ENCODE results near the gene SLC27A2.

SLC27A2 gene

DNA sequence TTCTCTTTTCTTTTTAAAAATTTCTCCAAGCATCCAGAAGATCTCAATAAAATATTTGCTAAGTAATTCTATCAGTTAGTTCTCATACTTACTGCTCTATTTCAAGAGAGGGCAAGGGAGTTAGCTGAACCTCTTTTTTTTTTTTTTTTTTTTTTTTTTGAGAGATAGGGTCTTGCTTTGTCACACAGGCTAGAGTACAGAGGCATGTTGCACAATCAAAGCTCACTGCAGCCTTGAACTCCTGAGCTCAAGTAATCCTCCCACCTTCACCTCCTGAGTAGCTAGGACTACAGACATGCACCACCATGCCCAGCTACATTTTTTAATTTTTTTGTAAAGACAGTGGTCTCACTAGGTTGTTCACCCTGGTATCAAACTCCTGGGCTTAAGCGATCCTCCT, 62.2 kb downstream of the SLC27A2 start:
- TF ChIP-seq SPI1 (IDR thresholded peaks at IDR 0.05; ENCODE audit: low read depth, low read length) (no peak), POLR2AphosphoS5 (IDR thresholded peaks at IDR 0.05; ENCODE audit: low read depth, low read length) (no peak), POLR2A (IDR thresholded peaks at IDR 0.05; ENCODE audit: low read depth, low read length) (no peak), TAF1 (IDR thresholded peaks at IDR 0.05; ENCODE audit: low read depth, low read length) (no peak), POU2F2 (IDR thresholded peaks at IDR 0.05; ENCODE audit: low read depth, low read length) (no peak), PAX5 (IDR thresholded peaks at IDR 0.05; ENCODE audit: insufficient read depth, low read length, severe bottlenecking) (no peak)
- FAIRE-seq (no peak), DNase-seq (ENCODE audit: insufficient read length, low spot score) (no peak)

- TF ChIP-seq POU2F2 (IDR thresholded peaks at IDR 0.05; ENCODE audit: low read depth, low read length) (no peak), TAF1 (IDR thresholded peaks at IDR 0.05; ENCODE audit: low read depth, low read length) (no peak), SPI1 (IDR thresholded peaks at IDR 0.05; ENCODE audit: low read depth, low read length) (no peak), PAX5 (IDR thresholded peaks at IDR 0.05; ENCODE audit: insufficient read depth, low read length, severe bottlenecking) (no peak), POLR2A (IDR thresholded peaks at IDR 0.05; ENCODE audit: low read depth, low read length) (no peak), POLR2AphosphoS5 (IDR thresholded peaks at IDR 0.05; ENCODE audit: low read depth, low read length) (no peak)
- FAIRE-seq (no peak), DNase-seq (ENCODE audit: insufficient read length, low spot score) (no peak)
These were observed 63.1 kb downstream of the SLC27A2 start for GRCh38 chr15:50244959-50245624.

DNA sequence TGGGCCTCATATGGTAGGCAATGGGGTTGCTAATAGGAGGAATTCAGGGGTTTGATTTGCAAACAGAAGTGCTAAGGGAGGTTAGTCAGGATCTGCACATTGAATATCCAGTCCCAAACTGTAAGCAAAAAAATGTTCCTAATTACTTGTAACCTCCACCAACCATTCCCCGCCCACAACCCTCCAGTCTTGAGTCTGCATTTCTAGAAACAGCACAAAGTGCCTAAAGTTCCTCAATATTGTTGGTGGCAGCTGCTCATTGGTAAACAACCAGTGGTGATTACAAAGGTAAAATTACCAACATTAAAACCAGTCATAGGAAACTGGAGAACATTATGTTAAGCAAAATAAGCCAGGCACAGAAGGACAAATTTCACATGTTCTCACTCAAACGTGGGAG, 64.6 kb downstream of the SLC27A2 start:
- TF ChIP-seq SPI1 (IDR thresholded peaks at IDR 0.05; ENCODE audit: low read depth, low read length), result no peak
- TF ChIP-seq POU2F2 (IDR thresholded peaks at IDR 0.05; ENCODE audit: low read depth, low read length), result no peak
- no peak for TF ChIP-seq POLR2AphosphoS5 (IDR thresholded peaks at IDR 0.05; ENCODE audit: low read depth, low read length)
- no peak for TF ChIP-seq PAX5 (IDR thresholded peaks at IDR 0.05; ENCODE audit: insufficient read depth, low read length, severe bottlenecking)
- TF ChIP-seq TAF1 (IDR thresholded peaks at IDR 0.05; ENCODE audit: low read depth, low read length), result no peak
- no peak for TF ChIP-seq POLR2A (IDR thresholded peaks at IDR 0.05; ENCODE audit: low read depth, low read length)
- FAIRE-seq (no peak), DNase-seq (ENCODE audit: insufficient read length, low spot score) (no peak)

DNA sequence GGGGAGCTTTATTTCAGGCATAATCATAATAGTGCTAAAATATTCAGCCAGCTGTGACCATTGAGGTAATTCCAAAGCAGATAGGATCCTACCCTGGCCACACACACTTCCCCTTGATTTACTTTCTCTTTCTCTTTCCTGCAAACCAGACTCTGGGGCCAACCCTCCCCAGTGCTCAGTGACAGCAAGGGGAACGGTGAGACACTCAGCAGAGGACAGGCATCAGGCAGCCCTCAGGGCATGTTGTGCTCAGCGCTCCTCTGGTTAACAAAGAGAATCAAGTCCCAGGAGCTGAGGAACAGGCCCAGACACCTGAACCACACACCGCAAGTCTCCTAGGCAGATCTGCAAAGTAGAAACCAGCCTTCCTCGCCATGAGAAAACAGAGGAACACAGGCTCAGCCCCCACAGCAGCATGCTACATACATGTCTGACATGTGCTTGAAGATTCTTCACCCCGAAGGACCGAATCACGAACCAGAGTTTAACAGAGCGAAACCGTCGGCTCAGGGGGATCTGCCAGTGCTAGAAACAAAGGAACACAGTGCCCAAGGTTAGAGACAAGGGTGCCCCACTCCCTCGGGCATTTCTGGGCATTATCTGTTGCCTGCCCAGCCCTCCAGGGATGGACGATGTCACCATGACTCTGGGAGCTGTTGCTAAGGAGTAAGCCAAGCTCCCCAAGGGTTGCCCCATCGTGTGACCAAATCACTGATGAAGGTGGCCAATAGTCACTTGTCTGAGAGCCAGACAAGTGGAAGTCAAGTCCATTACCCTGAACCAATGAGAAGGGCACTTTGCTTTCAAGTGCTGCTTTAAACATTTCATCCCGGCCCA, 66.0 kb downstream of the SLC27A2 start:
- TF ChIP-seq POLR2A (IDR thresholded peaks at IDR 0.05; ENCODE audit: low read depth, low read length) (peak; percentile 45; the same call in 1 of the 2 replicates), POU2F2 (IDR thresholded peaks at IDR 0.05; ENCODE audit: low read depth, low read length) (no peak), PAX5 (IDR thresholded peaks at IDR 0.05; ENCODE audit: insufficient read depth, low read length, severe bottlenecking) (no peak), SPI1 (IDR thresholded peaks at IDR 0.05; ENCODE audit: low read depth, low read length) (peak; percentile 71), POLR2AphosphoS5 (IDR thresholded peaks at IDR 0.05; ENCODE audit: low read depth, low read length) (no peak), TAF1 (IDR thresholded peaks at IDR 0.05; ENCODE audit: low read depth, low read length) (0 out of 2 replicates have a peak, but pooled peaks have one; percentile 24)
- FAIRE-seq (peak; percentile 89), DNase-seq (ENCODE audit: insufficient read length, low spot score) (peak; percentile 37)

DNA sequence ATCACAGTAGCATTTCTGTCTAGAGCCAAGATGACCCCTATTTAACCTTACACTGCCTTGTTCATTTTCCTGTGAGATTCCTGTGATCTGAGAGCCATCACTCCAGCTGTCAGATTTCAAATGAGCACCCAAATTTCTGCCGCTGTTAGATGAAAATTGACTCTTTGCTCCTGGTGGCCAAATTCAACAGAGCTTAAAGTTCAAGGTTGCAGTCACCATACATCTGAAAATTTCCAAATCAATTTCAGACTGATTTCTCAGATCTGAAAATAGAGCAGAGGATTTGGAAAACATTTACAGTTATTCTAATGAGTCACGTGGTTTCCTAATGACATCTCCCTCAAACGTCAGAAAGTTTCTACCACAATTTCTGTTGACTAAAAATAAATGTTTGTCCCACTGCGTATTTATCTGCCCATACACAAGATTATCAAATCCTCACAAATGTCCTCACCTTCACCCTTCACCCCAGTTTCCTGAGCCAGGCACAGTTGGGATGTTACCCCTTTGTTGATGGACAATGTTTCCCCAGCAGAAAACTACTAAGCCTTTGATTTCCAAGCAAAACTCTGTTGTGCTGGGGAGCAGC, 67.1 kb downstream of the SLC27A2 start:
- TF ChIP-seq SPI1 (IDR thresholded peaks at IDR 0.05; ENCODE audit: low read depth, low read length), result no peak
- no peak for TF ChIP-seq POLR2AphosphoS5 (IDR thresholded peaks at IDR 0.05; ENCODE audit: low read depth, low read length)
- TF ChIP-seq PAX5 (IDR thresholded peaks at IDR 0.05; ENCODE audit: insufficient read depth, low read length, severe bottlenecking), result no peak
- no peak for TF ChIP-seq TAF1 (IDR thresholded peaks at IDR 0.05; ENCODE audit: low read depth, low read length)
- TF ChIP-seq POLR2A (IDR thresholded peaks at IDR 0.05; ENCODE audit: low read depth, low read length), result no peak
- TF ChIP-seq POU2F2 (IDR thresholded peaks at IDR 0.05; ENCODE audit: low read depth, low read length), result no peak
- DNase-seq (ENCODE audit: insufficient read length, low spot score) (no peak), FAIRE-seq (no peak)

DNA sequence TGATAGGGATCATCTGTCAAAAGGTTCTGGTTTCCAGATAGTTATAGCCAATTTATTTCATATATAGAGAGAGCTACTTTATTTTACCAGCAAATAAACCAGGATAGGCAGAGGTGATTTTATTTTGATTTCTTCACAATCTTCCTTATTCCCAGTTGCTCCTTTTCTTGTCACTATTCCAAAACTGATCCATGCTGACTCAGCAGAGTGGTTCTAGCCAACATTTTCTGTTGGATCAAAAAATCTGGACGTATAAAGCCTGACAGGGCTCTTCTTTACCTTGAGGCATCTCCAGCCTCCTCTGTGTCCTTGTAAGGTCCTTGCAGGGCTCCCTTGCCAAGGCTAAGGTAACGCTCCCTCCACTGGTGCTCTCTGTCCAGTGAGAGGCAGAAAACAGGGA, 67.7 kb downstream of the SLC27A2 start:
- FAIRE-seq (no peak), DNase-seq (ENCODE audit: insufficient read length, low spot score) (no peak)
- TF ChIP-seq PAX5 (IDR thresholded peaks at IDR 0.05; ENCODE audit: insufficient read depth, low read length, severe bottlenecking), result no peak
- no peak for TF ChIP-seq TAF1 (IDR thresholded peaks at IDR 0.05; ENCODE audit: low read depth, low read length)
- TF ChIP-seq SPI1 (IDR thresholded peaks at IDR 0.05; ENCODE audit: low read depth, low read length), result no peak
- TF ChIP-seq POLR2A (IDR thresholded peaks at IDR 0.05; ENCODE audit: low read depth, low read length), result no peak
- TF ChIP-seq POLR2AphosphoS5 (IDR thresholded peaks at IDR 0.05; ENCODE audit: low read depth, low read length), result no peak

DNA sequence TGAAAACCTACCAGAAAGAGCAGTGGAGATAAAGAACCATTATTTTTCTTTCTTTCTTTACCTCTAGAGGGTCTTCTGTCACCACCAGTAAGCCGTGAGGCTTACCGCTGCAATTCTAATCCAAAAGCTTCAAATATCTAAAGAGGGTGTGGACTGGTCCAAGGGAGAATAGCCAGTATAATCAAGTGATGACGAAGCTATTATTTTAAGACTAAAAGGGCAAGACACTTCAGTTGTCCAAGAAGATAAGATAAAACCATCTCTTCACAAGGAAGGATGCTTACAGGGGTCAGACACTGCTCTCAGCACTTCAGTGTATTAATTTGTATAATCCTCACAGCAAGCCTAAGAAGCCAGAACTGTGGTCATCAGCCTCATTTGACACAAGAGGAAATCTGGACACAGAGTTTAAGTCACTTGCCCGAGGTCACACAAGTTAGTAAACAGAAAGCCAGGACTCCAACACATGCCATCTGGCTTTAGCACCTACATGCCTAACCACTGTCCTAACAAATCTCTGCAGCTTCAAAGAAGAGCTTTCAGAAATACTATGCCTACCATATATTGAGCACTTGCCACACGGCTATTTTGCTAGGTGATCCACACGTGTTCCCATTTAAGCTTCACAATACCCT, 68.9 kb downstream of the SLC27A2 start:
- TF ChIP-seq SPI1 (IDR thresholded peaks at IDR 0.05; ENCODE audit: low read depth, low read length) (no peak), TAF1 (IDR thresholded peaks at IDR 0.05; ENCODE audit: low read depth, low read length) (no peak), POLR2AphosphoS5 (IDR thresholded peaks at IDR 0.05; ENCODE audit: low read depth, low read length) (no peak), POLR2A (IDR thresholded peaks at IDR 0.05; ENCODE audit: low read depth, low read length) (no peak), POU2F2 (IDR thresholded peaks at IDR 0.05; ENCODE audit: low read depth, low read length) (no peak), PAX5 (IDR thresholded peaks at IDR 0.05; ENCODE audit: insufficient read depth, low read length, severe bottlenecking) (no peak)
- no peak for FAIRE-seq
- no peak for DNase-seq (ENCODE audit: insufficient read length, low spot score)

DNA sequence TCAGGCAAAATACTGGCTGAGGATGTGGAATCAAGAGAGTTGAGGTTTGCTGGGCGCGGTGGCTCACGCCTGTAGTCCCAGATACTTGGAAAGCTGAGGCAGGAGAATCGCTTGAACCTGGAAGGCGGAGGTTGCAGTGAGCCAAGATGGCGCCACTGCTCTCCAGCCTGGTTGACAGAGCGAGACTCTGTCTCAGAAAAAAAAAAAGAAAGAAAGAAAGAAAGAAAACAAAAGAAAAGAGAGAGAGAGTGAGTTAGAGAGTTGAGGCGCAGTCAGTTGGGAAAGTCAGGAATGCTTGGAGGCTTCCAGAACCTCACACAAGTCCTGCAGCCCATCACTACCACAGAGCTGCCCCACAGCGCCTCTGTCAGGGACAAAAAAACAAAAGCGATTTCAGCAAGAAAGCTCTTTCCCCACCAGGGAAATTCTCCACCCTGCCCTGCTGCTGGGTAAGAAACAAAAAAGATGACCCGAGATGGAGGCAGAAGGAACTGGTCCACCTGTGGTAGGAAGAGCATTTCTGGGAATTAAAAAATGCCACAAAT, 69.7 kb downstream of the SLC27A2 start:
- FAIRE-seq (no peak), DNase-seq (ENCODE audit: insufficient read length, low spot score) (no peak)
- TF ChIP-seq PAX5 (IDR thresholded peaks at IDR 0.05; ENCODE audit: insufficient read depth, low read length, severe bottlenecking) (no peak), POU2F2 (IDR thresholded peaks at IDR 0.05; ENCODE audit: low read depth, low read length) (no peak), POLR2A (IDR thresholded peaks at IDR 0.05; ENCODE audit: low read depth, low read length) (no peak), POLR2AphosphoS5 (IDR thresholded peaks at IDR 0.05; ENCODE audit: low read depth, low read length) (no peak), SPI1 (IDR thresholded peaks at IDR 0.05; ENCODE audit: low read depth, low read length) (no peak), TAF1 (IDR thresholded peaks at IDR 0.05; ENCODE audit: low read depth, low read length) (no peak)
